Neural cell (in vitro differentiated cells): ENCODE measurements around the gene FOXS1. TPM values are rescaled to one million over a fixed set of nuclear protein-coding genes. Genes with fewer than 3 reads are reported as not detected.

Experiments used
- H2AFZ ChIP-seq: fragments of 200-600, 300-800 bp; sonication (generic), shearing (Covaris generic); 2 replicates; pipeline ENCODE4 v1.6.0; 2014; ENCODE audit warnings: low read depth, mild to moderate bottlenecking, antibody characterized with exemption, low read length, moderate library complexity
- H3F3A ChIP-seq: fragments of 200-600 bp; shearing (Covaris generic); 2 replicates; pipeline ENCODE4 v1.6.1; 2016; ENCODE audit warnings: mild to moderate bottlenecking, moderate library complexity, mixed read lengths, antibody characterized with exemption, low read length; ENCODE audit not compliant: insufficient read depth, poor library complexity, severe bottlenecking
- H3K27ac ChIP-seq: fragments of 200-600, 300-800 bp; sonication (generic), shearing (Covaris generic); 2 replicates; pipeline ENCODE4 v1.5.1; 2014; ENCODE audit warnings: mild to moderate bottlenecking, low read length, moderate library complexity
- H3K27me3 ChIP-seq: fragments of 300-800, 200-600 bp; sonication (generic), shearing (Covaris generic); 2 replicates; pipeline ENCODE4 v1.6.0; 2014; ENCODE audit warnings: mild to moderate bottlenecking, low read depth, low read length, moderate library complexity; ENCODE audit not compliant: insufficient read depth
- H3K36me3 ChIP-seq: fragments of 300-800, 200-600 bp; sonication (generic), shearing (Covaris generic); 2 replicates; pipeline ENCODE4 v1.5.1; 2014; ENCODE audit warnings: mild to moderate bottlenecking, antibody characterized with exemption, low read length, moderate library complexity; ENCODE audit not compliant: insufficient read depth
- H3K4me2 ChIP-seq: fragments of 300-800, 200-600 bp; sonication (generic), shearing (Covaris generic); 2 replicates; pipeline ENCODE4 v1.6.0; 2014; ENCODE audit warnings: mild to moderate bottlenecking, low read length
- H3K4me3 ChIP-seq: fragments of 300-800, 200-600 bp; sonication (generic), shearing (Covaris generic); 2 replicates; pipeline ENCODE4 v1.5.1; 2014; ENCODE audit warnings: mild to moderate bottlenecking, low read length, moderate library complexity
- H3K79me2 ChIP-seq: fragments of 200-600 bp; shearing (Covaris generic); replicated peaks from 2 replicates; pipeline ENCODE4 v1.6.0; 2014; ENCODE audit warnings: mild to moderate bottlenecking, low read length, moderate library complexity; ENCODE audit not compliant: insufficient read depth
- H3K9ac ChIP-seq: fragments of 300-800, 200-600 bp; sonication (generic), shearing (Covaris generic); 2 replicates; pipeline ENCODE4 v1.6.1; 2016; ENCODE audit warnings: mild to moderate bottlenecking, low read length, mixed read lengths
- H3K9me2 ChIP-seq: fragments of 200-600 bp; shearing (Covaris generic); 2 replicates; pipeline ENCODE4 v1.6.1; 2016; ENCODE audit warnings: mild to moderate bottlenecking, low read length, mixed read lengths; ENCODE audit not compliant: insufficient read depth
- H3K9me3 ChIP-seq: fragments of 200-600, 300-800 bp; sonication (generic), shearing (Covaris generic); 2 replicates; pipeline ENCODE4 v1.6.1; 2016; ENCODE audit warnings: mild to moderate bottlenecking, mixed run types, low read length, moderate library complexity, mixed read lengths
- H4K20me1 ChIP-seq: fragments of 200-600 bp; shearing (Covaris generic); 2 replicates; pipeline ENCODE4 v1.6.1; 2016; ENCODE audit warnings: mild to moderate bottlenecking, mixed run types; ENCODE audit not compliant: insufficient read depth
- CTCF ChIP-seq: fragments of 450-650 bp; IDR thresholded peaks from 2 replicates; pipeline ENCODE4 v1.5.1; 2014; ENCODE audit warnings: antibody characterized with exemption, mild to moderate bottlenecking, moderate library complexity; ENCODE audit not compliant: poor library complexity, severe bottlenecking
- EP300 ChIP-seq: fragments of 450-650 bp; conservative IDR thresholded peaks from 2 replicates; pipeline ENCODE4 v1.6.1; 2014; ENCODE audit warnings: antibody characterized with exemption, mild to moderate bottlenecking, moderate library complexity; ENCODE audit not compliant: poor library complexity, severe bottlenecking
- EZH2 ChIP-seq: fragments of 200-600, 300-800 bp; shearing (Covaris generic), sonication (generic); IDR thresholded peaks from 2 replicates; pipeline ENCODE4 v1.6.1; 2014; ENCODE audit warnings: antibody characterized with exemption, low read length, borderline replicate concordance, mild to moderate bottlenecking; ENCODE audit not compliant: insufficient read depth, poor library complexity, severe bottlenecking
- MXI1 ChIP-seq: fragments of 450-650 bp; conservative IDR thresholded peaks from 2 replicates; pipeline ENCODE4 v1.6.1; 2014; ENCODE audit warnings: antibody characterized with exemption, mild to moderate bottlenecking; ENCODE audit not compliant: poor library complexity, severe bottlenecking
- POLR2AphosphoS5 ChIP-seq: IDR thresholded peaks from 2 replicates; pipeline ENCODE4 v1.6.1; 2012
- RAD21 ChIP-seq: fragments of 450-650 bp; conservative IDR thresholded peaks from 2 replicates; pipeline ENCODE4 v1.6.1; 2014; ENCODE audit warnings: antibody characterized with exemption, mild to moderate bottlenecking, moderate library complexity
- REST ChIP-seq: IDR thresholded peaks from 2 replicates; pipeline ENCODE4 v1.6.1; 2012; ENCODE audit warnings: borderline replicate concordance
- SMC3 ChIP-seq: fragments of 450-650 bp; conservative IDR thresholded peaks from 2 replicates; pipeline ENCODE4 v1.6.1; 2014; ENCODE audit warnings: antibody characterized with exemption, mild to moderate bottlenecking, moderate library complexity; ENCODE audit not compliant: poor library complexity
- TAF1 ChIP-seq: IDR thresholded peaks from 2 replicates; pipeline ENCODE4 v1.6.1; 2012; ENCODE audit warnings: low read depth
- polyA plus RNA-seq: library from polyadenylated mRNA; depleted of rRNA; stranded (reverse); fragments of >200 nt; gene quantifications from 2 replicates; pipeline ENCODE4 v1.2.3, GENCODE V29; 2014

The FOXS1 gene
- polyA plus RNA-seq, 1 donor from 2014 or later, result not detected

- H3K27ac ChIP-seq, result no peak overlapping the region
- TF ChIP-seq EZH2, result no peak
- no peaks in the 10 kb centered on the region for H4K20me1 ChIP-seq
- no peaks in the 10 kb centered on the region for H3K79me2 ChIP-seq
- no peaks in the 10 kb centered on the region for H3F3A ChIP-seq
- H3K9me3 ChIP-seq, result no peaks in the 10 kb centered on the region
- H3K4me3 ChIP-seq, result no peak overlapping the region
- no peaks in the 10 kb centered on the region for H3K9me2 ChIP-seq
- no peaks in the 10 kb centered on the region for H3K36me3 ChIP-seq
- no peak overlapping the region for H3K9ac ChIP-seq
- no peaks in the 10 kb centered on the region for H3K27me3 ChIP-seq
- no peak overlapping the region for H3K4me2 ChIP-seq
- no peak overlapping the region for H2AFZ ChIP-seq
Observed at GRCh38 chr20:31835554-31835953, 9.8 kb downstream of the FOXS1 start.

- no peak overlapping the region for H3K4me3 ChIP-seq
- H3K9ac ChIP-seq, result no peak overlapping the region
- H3K79me2 ChIP-seq, result no peaks in the 10 kb centered on the region
- H3K9me2 ChIP-seq, result no peaks in the 10 kb centered on the region
- no peaks in the 10 kb centered on the region for H3K36me3 ChIP-seq
- H3K9me3 ChIP-seq, result no peaks in the 10 kb centered on the region
- no peak overlapping the region for H2AFZ ChIP-seq
- TF ChIP-seq MXI1, result no peak
- TF ChIP-seq EZH2, result no peak
- no peak for TF ChIP-seq EP300
- TF ChIP-seq RAD21, result no peak
- TF ChIP-seq TAF1, result no peak
- no peak for TF ChIP-seq SMC3
- no peak for TF ChIP-seq REST
- TF ChIP-seq POLR2AphosphoS5, result no peak
- no peak for TF ChIP-seq CTCF
- no peak overlapping the region for H3K27ac ChIP-seq
- no peaks in the 10 kb centered on the region for H3F3A ChIP-seq
- no peak overlapping the region for H3K4me2 ChIP-seq
- no peaks in the 10 kb centered on the region for H4K20me1 ChIP-seq
- H3K27me3 ChIP-seq, result no peaks in the 10 kb centered on the region
Observed at GRCh38 chr20:31833931-31834521, 11.4 kb downstream of the FOXS1 start.
